ENCODE data around the gene SLC17A2. TPM values are rescaled to one million over a fixed set of nuclear protein-coding genes. Genes with fewer than 3 reads are reported as not detected.
A peak's percentile ranks its signal among the peaks of the same experiment; 100 is the strongest.

SLC17A2 gene
- total and polyA plus RNA-seq, 2 of the 13 experiments (the other 11 are each of a cell fraction or from before 2014, with no cell fraction given) = 11.2 to 32.4 TPM

DNA sequence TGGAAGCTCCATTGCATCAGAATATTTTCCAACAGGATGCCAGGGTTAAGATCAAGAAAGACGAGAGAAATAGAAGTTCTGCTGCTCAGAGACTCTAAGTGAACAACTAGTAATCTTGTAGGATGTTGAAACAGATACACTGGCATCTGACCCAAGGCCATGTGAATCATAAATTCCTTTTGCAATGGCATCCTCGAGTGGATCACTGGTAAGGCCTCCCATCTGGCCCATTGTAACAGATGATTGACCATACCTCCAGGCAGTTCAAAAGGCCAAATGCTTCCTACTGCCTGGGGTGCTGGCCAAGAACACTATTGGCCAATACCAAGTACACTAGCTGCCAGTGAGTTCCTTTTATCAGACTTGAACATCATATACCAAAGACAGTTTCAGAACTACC lies 46.5 kb downstream of the SLC17A2 start (continued):
- TF ChIP-seq ARID4A (CRISPR knock-in tag; IDR thresholded peaks at IDR 0.05; ENCODE audit: borderline replicate concordance) (no peak), EP300 (IDR thresholded peaks at IDR 0.05; ENCODE audit: low read depth in 2 of 2, low read length in 2 of 2) (0 out of 4 replicates have a peak, but pooled peaks of 1 of the 2 experiments have one; percentile 4), EP300 (CRISPR knock-in tag; IDR thresholded peaks at IDR 0.05; ENCODE audit: borderline replicate concordance) (no peak), NONO (IDR thresholded peaks at IDR 0.05) (no peak), NONO (CRISPR knock-in tag; conservative IDR thresholded peaks at IDR 0.05) (no peak), BRCA1 (CRISPR knock-in tag; IDR thresholded peaks at IDR 0.05) (no peak), HNF4A (CRISPR knock-in tag; IDR thresholded peaks at IDR 0.05) (peak; percentile 24; the same call in 1 of the 2 replicates)

DNA sequence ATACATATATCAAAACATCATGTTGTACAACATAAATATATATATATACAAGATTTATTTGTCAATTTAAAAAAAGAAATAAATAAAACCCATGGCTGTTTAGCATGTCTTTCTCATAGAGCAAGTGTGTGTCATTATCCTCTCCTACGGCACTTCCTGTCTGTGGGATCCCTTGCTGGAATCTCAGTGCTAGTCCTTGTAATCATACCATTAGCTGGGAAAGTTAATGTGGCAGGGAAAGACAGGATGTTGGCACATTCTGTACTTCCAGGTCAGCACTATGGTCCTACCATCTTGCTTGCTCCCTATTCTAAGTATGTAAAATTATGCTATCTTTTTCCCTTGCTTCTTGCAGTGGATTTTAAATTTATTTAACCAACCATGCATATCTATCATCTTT lies 47.0 kb downstream of the SLC17A2 start:
- Histone ChIP-seq H3K79me2 (ENCODE audit: insufficient read depth, low read length) (no peaks in the 10 kb centered on the region), H4K20me1 (ENCODE audit: insufficient read depth, low read length) (no peaks in the 10 kb centered on the region), H3K9ac (ENCODE audit: insufficient read depth, low read depth, low read length) (no peak overlapping the region), H2AFZ (ENCODE audit: low read length) (no peak overlapping the region), H3K27ac (ENCODE audit: extremely low read length, insufficient read depth, low read length) (no peak overlapping the region), H3K4me3 (replicated peaks in 1 of 3; ENCODE audit: insufficient read depth in 1 of 3, low read depth in 2 of 3, low read length in 3 of 3) (no peak overlapping the region), H3K27me3 (ENCODE audit: control insufficient read depth in 1 of 2, insufficient read depth in 2 of 2, low read length in 2 of 2) (no peaks in the 10 kb centered on the region), H3K9me3 (ENCODE audit: low read length) (no peaks in the 10 kb centered on the region), H3K4me1 (ENCODE audit: insufficient read depth, low read length) (peaks cover 18% of the 10 kb centered on the region), H3K4me2 (ENCODE audit: low read depth, low read length) (no peak overlapping the region), H3K36me3 (replicated peaks in 1 of 2; ENCODE audit: control insufficient read depth in 1 of 2, insufficient read depth in 2 of 2, low read length in 2 of 2) (no peaks in the 10 kb centered on the region)
- no peak for DNase-seq (ENCODE audit: low spot score)
- 96% methylated on average over 1 of the region's 1 CpG for WGBS (ENCODE audit: low lambda C conversion rate)
- ChIA-PET POLR2A (no interaction called here), CTCF (ENCODE audit: low intra/inter-chr PET ratio, low total read pairs) (no interaction called here)
- FAIRE-seq = no peak
- intact Hi-C loops (cut with micrococcal nuclease; ENCODE audit: unreplicated experiment) (no loop called here), in situ Hi-C loops (cut with HindIII; ENCODE audit: extremely low pct_ligation_motif_present, low pct_unique_long_range_greater_than_20kb) (loop anchor here (5.0 to 25.0 kb wide), 2 partner anchors 166 to 621 kb away; no protein-coding TSS in a partner anchor)
- no TSS peak for BruUV-seq (replicated peaks)
- no peak for ATAC-seq
- TF ChIP-seq CHCHD3 (CRISPR knock-in tag; IDR thresholded peaks at IDR 0.05) (no peak), MIXL1 (CRISPR knock-in tag; IDR thresholded peaks at IDR 0.05) (no peak), ZNF44 (CRISPR knock-in tag; IDR thresholded peaks at IDR 0.05) (no peak), RCOR2 (CRISPR knock-in tag; IDR thresholded peaks at IDR 0.05) (no peak), THAP11 (CRISPR knock-in tag; IDR thresholded peaks at IDR 0.05) (no peak), ZNF12 (CRISPR knock-in tag; IDR thresholded peaks at IDR 0.05) (no peak), XRCC5 (optimal IDR thresholded peaks at IDR 0.05; ENCODE audit: low read length) (no peak), ATM (IDR thresholded peaks at IDR 0.05; ENCODE audit: borderline replicate concordance) (no peak), DMAP1 (CRISPR knock-in tag; IDR thresholded peaks at IDR 0.05) (no peak), ATF1 (CRISPR knock-in tag; IDR thresholded peaks at IDR 0.05) (no peak), MED13 (CRISPR knock-in tag; IDR thresholded peaks at IDR 0.05) (no peak), ZNF737 (CRISPR knock-in tag; IDR thresholded peaks at IDR 0.05; ENCODE audit: borderline replicate concordance) (no peak), MAX (IDR thresholded peaks at IDR 0.05) (no peak), RBAK (CRISPR knock-in tag; IDR thresholded peaks at IDR 0.05) (no peak)
